Dedifferentiated amniotic fluid mesenchymal stem cell (primary cell): ENCODE data around the gene LUZP1.
"Not testable (repeated sequence)": the region's sequence is repeated elsewhere in the genome, so short reads cannot be mapped to it uniquely, and the experiment has no call there.

Experiments
- DNase-seq: peaks from one replicate; pipeline ENCODE4 v3.0.0-alpha.2; 2016; ENCODE audit errors: extremely low spot score

LUZP1 gene

GRCh38 chr1:23168445-23169194, at the start of gene LUZP1:
Gene LUZP1, minus strand, starts transcription at chr1:23168856.
- peak; percentile 91 for DNase-seq

- no peak for DNase-seq
These were observed 48.9 kb upstream of the LUZP1 start, which contains the start of gene HTR1D for GRCh38 chr1:23217421-23218115. Gene HTR1D, minus strand, starts transcription at chr1:23217502. Its CDS starts 23,283 bp downstream, at chr1:23194219.

- no peak for DNase-seq
These were observed 48.2 kb upstream of the LUZP1 start for GRCh38 chr1:23216771-23217420.

- no peak for DNase-seq
These were observed 47.2 kb upstream of the LUZP1 start for GRCh38 chr1:23215751-23216449.

- DNase-seq = no peak
These were observed 46.6 kb upstream of the LUZP1 start for GRCh38 chr1:23215291-23215690.

GRCh38 chr1:23214640-23215039, 46.0 kb upstream of the LUZP1 start:
- DNase-seq = no peak

GRCh38 chr1:23211955-23212354, 43.3 kb upstream of the LUZP1 start:
- no peak for DNase-seq

GRCh38 chr1:23210963-23211362, 42.3 kb upstream of the LUZP1 start:
- DNase-seq = no peak

- no peak for DNase-seq
These were observed 41.7 kb upstream of the LUZP1 start for GRCh38 chr1:23210351-23210785.

- DNase-seq = no peak
These were observed 41.1 kb upstream of the LUZP1 start for GRCh38 chr1:23209770-23210169.

- DNase-seq = no peak
These were observed 39.9 kb upstream of the LUZP1 start for GRCh38 chr1:23208527-23208926.

GRCh38 chr1:23207733-23208132, 39.1 kb upstream of the LUZP1 start:
- DNase-seq = not testable (repeated sequence)

- DNase-seq = no peak
These were observed 33.6 kb upstream of the LUZP1 start for GRCh38 chr1:23202263-23202749.

GRCh38 chr1:23200883-23201282, 32.2 kb upstream of the LUZP1 start:
- DNase-seq = no peak

- DNase-seq = peak; percentile 94
These were observed 29.7 kb upstream of the LUZP1 start for GRCh38 chr1:23198373-23198772.

- DNase-seq = peak; percentile 95
These were observed 28.1 kb upstream of the LUZP1 start for GRCh38 chr1:23196627-23197328.

GRCh38 chr1:23194119-23194984, 25.7 kb upstream of the LUZP1 start:
- DNase-seq = peak; percentile 69

GRCh38 chr1:23193391-23194118, 24.9 kb upstream of the LUZP1 start:
- DNase-seq = no peak

GRCh38 chr1:23191199-23191598, 22.5 kb upstream of the LUZP1 start:
- DNase-seq = no peak
